Measurements from ENCODE around the gene RUNX3. TPM values are rescaled to one million over a fixed set of nuclear protein-coding genes. Genes with fewer than 3 reads are reported as not detected.
A peak's percentile ranks its signal among the peaks of the same experiment; 100 is the strongest.

The RUNX3 gene
- total RNA-seq, 6 experiments from 2014 or later, result 0.46 to 3.1 (median 0.84) TPM

DNA sequence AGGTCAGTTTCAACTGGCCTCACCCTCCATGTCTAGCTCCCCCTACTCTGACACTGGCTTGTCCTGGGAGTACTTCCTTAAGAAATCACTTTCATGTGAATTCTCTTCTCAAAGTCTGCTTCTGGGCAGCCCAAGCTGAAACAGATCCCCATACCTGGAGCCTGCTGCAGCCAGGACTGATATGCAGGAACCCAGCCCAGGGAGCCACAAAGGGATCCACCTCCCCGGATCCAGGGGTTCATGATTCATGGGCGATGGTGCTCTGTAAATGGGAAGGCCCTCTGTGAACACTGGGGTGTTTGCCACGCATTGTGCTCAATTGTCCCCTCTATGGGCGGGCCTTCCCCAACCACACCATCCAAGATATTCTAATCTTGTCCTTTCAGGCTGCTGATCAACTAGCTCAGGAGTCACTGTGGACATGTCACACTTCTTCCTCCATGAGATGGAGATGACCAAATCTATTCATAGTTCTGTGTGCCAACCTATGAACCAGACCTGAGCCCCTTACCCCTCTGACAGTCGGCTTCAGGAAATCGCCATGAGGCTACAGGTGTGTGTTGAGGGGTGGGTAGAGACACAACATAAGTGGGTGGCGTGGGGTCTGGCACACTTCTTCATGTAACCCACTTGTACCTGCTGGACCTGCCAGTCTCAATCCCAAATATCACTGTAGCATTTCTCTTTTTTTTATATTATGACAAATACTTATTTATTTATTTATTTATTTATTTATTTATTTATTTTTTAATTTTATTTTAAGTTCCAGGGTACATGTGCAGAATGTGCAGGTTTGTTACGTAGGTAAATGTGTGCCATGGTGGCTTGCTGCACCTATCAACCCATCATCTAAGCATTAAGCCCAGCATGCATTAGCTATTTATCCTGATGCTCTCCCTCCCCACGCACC, 41.8 kb downstream of the RUNX3 start:
- H3K4me1 ChIP-seq, result peaks cover 0 to 16% (median 2%) of the 10 kb centered on the region in 4 donors
- intact Hi-C loops (cut with DNase I), result no loop called here
- WGBS (ENCODE audit: insufficient coverage, low coverage, low lambda C conversion rate, missing lambda C conversion rate), result 88% methylated on average over 5 of the region's 9 CpGs
- H3K27me3 ChIP-seq, result no peaks in the 10 kb centered on the region
- no peak for TF ChIP-seq POLR2A (IDR thresholded peaks at IDR 0.05)
- no peak for TF ChIP-seq CTCF (IDR thresholded peaks at IDR 0.05)
- no peaks in the 10 kb centered on the region for H3K36me3 ChIP-seq
- H3K4me3 ChIP-seq, result no peak overlapping the region
- no peaks in the 10 kb centered on the region for H3K9me3 ChIP-seq
- ATAC-seq (no peak), DNase-seq (peak in 2 of 3 donors; percentile 5 to 35)
- no peak overlapping the region for H3K27ac ChIP-seq

- intact Hi-C loops (cut with DNase I), result no loop called here
- DNase-seq, result peak in 2 of 3 donors; percentile 4 to 14
- ATAC-seq, result no peak
- Histone ChIP-seq H3K4me1 (peaks cover 0 to 7% (median 2%) of the 10 kb centered on the region in 4 donors), H3K4me3 (no peak overlapping the region), H3K9me3 (no peaks in the 10 kb centered on the region), H3K36me3 (no peaks in the 10 kb centered on the region), H3K27ac (no peak overlapping the region), H3K27me3 (no peaks in the 10 kb centered on the region)
- WGBS (ENCODE audit: insufficient coverage, low coverage, low lambda C conversion rate, missing lambda C conversion rate), result no CpG with 5 or more reads among the region's 1 CpG
- TF ChIP-seq CTCF (IDR thresholded peaks at IDR 0.05) (no peak), POLR2A (IDR thresholded peaks at IDR 0.05) (no peak)
Observed at GRCh38 chr1:24886241-24886640, 43.8 kb downstream of the RUNX3 start.

DNA sequence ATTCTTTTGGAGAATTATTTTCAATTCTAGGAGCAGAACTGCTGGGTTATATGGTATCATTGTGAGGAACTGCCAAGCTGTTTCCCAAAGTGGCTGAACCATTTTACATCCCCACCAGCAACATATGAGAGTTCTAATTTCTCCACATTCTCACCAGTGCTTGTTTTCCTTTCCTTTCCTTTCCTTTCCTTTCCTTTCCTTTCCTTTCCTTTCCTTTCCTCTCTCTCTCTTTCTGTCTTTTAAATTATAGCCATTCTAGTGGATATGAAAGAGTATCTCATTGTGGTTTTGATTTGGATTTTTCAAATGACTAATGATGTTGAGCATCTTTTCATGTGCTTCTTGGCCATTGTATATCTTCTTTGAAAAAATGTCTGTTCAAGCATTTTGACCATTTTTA, 45.3 kb downstream of the RUNX3 start:
- H3K9me3 ChIP-seq, result no peaks in the 10 kb centered on the region
- intact Hi-C loops (cut with DNase I), result no loop called here
- H3K4me1 ChIP-seq, result no peaks in the 10 kb centered on the region
- H3K4me3 ChIP-seq, result no peak overlapping the region
- no peak for DNase-seq
- TF ChIP-seq CTCF (IDR thresholded peaks at IDR 0.05), result no peak
- no peak for TF ChIP-seq POLR2A (IDR thresholded peaks at IDR 0.05)
- no peaks in the 10 kb centered on the region for H3K36me3 ChIP-seq
- no peak for ATAC-seq
- H3K27ac ChIP-seq, result no peak overlapping the region
- no peaks in the 10 kb centered on the region for H3K27me3 ChIP-seq

DNA sequence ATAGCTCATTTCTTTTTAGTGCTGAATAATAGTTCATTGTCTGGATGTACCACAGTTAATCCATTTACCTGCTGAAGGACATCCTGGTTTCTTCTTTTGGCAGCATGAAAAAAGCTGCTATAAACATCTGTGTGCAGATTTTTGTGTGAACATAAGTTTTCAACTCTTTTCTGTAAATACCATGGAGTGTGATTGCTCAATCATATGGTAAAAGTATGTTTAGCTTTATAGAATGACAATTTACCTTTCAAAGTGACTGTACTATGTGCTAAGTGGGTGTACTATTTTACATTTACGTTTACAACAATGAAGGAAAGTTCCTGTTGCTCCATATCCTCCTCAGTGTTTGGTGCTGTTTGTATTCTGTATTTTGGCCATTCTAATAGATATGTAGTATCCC, 49.0 kb downstream of the RUNX3 start:
- WGBS (ENCODE audit: insufficient coverage, low coverage, low lambda C conversion rate, missing lambda C conversion rate), result 29% methylated on average over 1 of the region's 1 CpG
- no peak for DNase-seq
- no peak overlapping the region for H3K4me3 ChIP-seq
- H3K4me1 ChIP-seq, result no peaks in the 10 kb centered on the region
- ATAC-seq, result no peak
- no peaks in the 10 kb centered on the region for H3K9me3 ChIP-seq
- intact Hi-C loops (cut with DNase I), result no loop called here
- no peaks in the 10 kb centered on the region for H3K36me3 ChIP-seq
- no peak overlapping the region for H3K27ac ChIP-seq
- H3K27me3 ChIP-seq, result no peaks in the 10 kb centered on the region
- TF ChIP-seq POLR2A (IDR thresholded peaks at IDR 0.05), result no peak
- no peak for TF ChIP-seq CTCF (IDR thresholded peaks at IDR 0.05)
